HEK293 (cell line): Measurements from ENCODE around the gene LRRN2.

Experiments
- CTCF ChIP-seq: fragments of 450-650 bp; formaldehyde crosslinking; IDR thresholded peaks from 2 replicates; pipeline ENCODE4 v1.5.1; 2016; ENCODE audit warnings: missing biosample characterization, missing genetic modification characterization
- SP7 ChIP-seq: fragments of 450-650 bp; formaldehyde crosslinking; IDR thresholded peaks from 2 replicates; pipeline ENCODE4 v1.5.1; 2016; ENCODE audit warnings: missing biosample characterization, missing genetic modification characterization
- YY1 ChIP-seq: fragments of 450-650 bp; formaldehyde crosslinking; IDR thresholded peaks from 2 replicates; pipeline ENCODE4 v1.5.1; 2018; ENCODE audit warnings: missing biosample characterization, missing genetic modification characterization
- ZBTB11 ChIP-seq: fragments of 450-650 bp; formaldehyde crosslinking; conservative IDR thresholded peaks from 2 replicates; pipeline ENCODE4 v1.5.1; 2016; ENCODE audit warnings: low read depth, missing biosample characterization, missing genetic modification characterization
- ZFP3 ChIP-seq: fragments of 450-650 bp; formaldehyde crosslinking; IDR thresholded peaks from 2 replicates; pipeline ENCODE4 v1.5.1; 2016; ENCODE audit warnings: low read depth, missing biosample characterization, missing genetic modification characterization
- ZNF10 ChIP-seq: fragments of 450-650 bp; formaldehyde crosslinking; IDR thresholded peaks from 2 replicates; pipeline ENCODE4 v1.5.1; 2017; ENCODE audit warnings: missing biosample characterization, missing genetic modification characterization
- ZNF174 ChIP-seq: fragments of 450-650 bp; formaldehyde crosslinking; IDR thresholded peaks from 2 replicates; pipeline ENCODE4 v1.5.0; 2017; ENCODE audit warnings: missing biosample characterization, mild to moderate bottlenecking, missing genetic modification characterization
- ZNF266 ChIP-seq: fragments of 450-650 bp; formaldehyde crosslinking; IDR thresholded peaks from 2 replicates; pipeline ENCODE4 v1.5.1; 2016; ENCODE audit warnings: missing biosample characterization, missing genetic modification characterization, low read depth
- ZNF404 ChIP-seq: fragments of 450-650 bp; formaldehyde crosslinking; IDR thresholded peaks from 2 replicates; pipeline ENCODE4 v1.5.1; 2017; ENCODE audit warnings: missing biosample characterization, missing genetic modification characterization
- ZNF639 ChIP-seq: fragments of 450-650 bp; formaldehyde crosslinking; IDR thresholded peaks from 2 replicates; pipeline ENCODE4 v1.5.1; 2016; ENCODE audit warnings: missing biosample characterization, missing genetic modification characterization
- ZNF792 ChIP-seq: fragments of 450-650 bp; formaldehyde crosslinking; IDR thresholded peaks from 2 replicates; pipeline ENCODE4 v1.5.1; 2016; ENCODE audit warnings: missing biosample characterization, missing genetic modification characterization
- ZNF837 ChIP-seq: fragments of 450-650 bp; formaldehyde crosslinking; IDR thresholded peaks from 2 replicates; pipeline ENCODE4 v1.5.1; 2016; ENCODE audit warnings: missing biosample characterization, missing genetic modification characterization

GRCh38 chr1:204709021-204709420 lies 23.5 kb upstream of the LRRN2 start:
- TF ChIP-seq ZNF792 (tag by site-specific recombination), result no peak
- no peak for TF ChIP-seq CTCF (tag by site-specific recombination)
- TF ChIP-seq ZNF404 (tag by site-specific recombination), result no peak
- TF ChIP-seq ZFP3 (tag by site-specific recombination), result no peak
- TF ChIP-seq ZBTB11 (tag by site-specific recombination), result no peak
- no peak for TF ChIP-seq ZNF837 (tag by site-specific recombination)
- no peak for TF ChIP-seq ZNF639 (tag by site-specific recombination)
- no peak for TF ChIP-seq SP7 (tag by site-specific recombination)
- no peak for TF ChIP-seq YY1 (tag by site-specific recombination)
- TF ChIP-seq ZNF10 (tag by site-specific recombination), result no peak
- no peak for TF ChIP-seq ZNF266 (tag by site-specific recombination)
- no peak for TF ChIP-seq ZNF174
